Lower leg skin (tissue), 3 donors: Measurements from ENCODE around the gene TNPO1.

Source experiments
- CTCF ChIP-seq, 3 donors: fragments of 450-650 bp; IDR thresholded peaks; one replicate each; pipeline ENCODE4 v1.5.1; 2016; ENCODE audit warnings: antibody characterized with exemption in 3 of 3, mild to moderate bottlenecking in 3 of 3, moderate library complexity in 2 of 3
- POLR2A ChIP-seq, 2 donors: fragments of 450-650 bp; IDR thresholded peaks; one replicate each; pipeline ENCODE4 v1.6.1; 2016 to 2017; ENCODE audit warnings: antibody characterized with exemption in 2 of 2, mild to moderate bottlenecking in 1 of 2, moderate library complexity in 1 of 2

DNA sequence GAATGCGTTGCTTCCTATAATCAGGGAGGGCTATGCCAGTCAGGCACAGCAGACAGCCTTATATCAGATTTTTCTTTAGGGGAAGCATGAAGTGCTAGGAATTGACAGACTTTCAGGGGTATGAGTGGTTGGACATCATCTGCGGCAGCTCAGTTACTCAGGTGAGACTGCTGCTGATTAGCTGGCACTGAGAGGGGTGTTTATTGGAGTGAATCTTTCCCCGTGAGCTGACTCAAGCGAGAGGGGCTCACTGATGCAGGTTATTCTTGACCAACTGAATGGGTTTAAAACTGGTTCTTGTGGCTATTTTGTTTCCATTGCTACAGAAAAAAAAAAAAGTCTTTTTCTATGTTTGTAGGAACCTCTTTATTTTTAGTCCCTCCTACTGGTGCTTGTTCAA is 46.2 kb upstream of the TNPO1 start:
- TF ChIP-seq POLR2A (IDR thresholded peaks at IDR 0.05) (no peak), CTCF (IDR thresholded peaks at IDR 0.05) (no peak)
